ENCODE data around the gene CACNA1C.

DNA sequence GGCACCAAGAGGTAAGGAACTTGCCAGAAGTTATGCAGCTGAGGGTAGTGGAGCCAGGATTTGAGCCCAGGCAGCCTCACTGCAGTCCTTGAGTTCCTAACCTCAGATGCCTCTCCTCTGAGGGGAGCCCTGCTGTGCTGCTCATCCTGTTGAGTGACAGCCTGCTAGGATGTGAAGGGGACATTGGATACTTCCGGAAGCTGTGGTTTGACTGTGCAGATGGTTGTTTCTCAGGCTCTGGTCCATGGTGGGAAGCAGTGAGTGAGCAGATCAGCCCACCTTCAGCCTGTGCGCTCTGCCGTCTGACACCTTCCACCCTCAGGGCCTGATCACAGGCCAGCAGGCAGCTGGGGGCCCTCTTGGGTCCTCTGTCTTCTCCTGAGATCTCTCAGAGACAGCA lies 253.2 kb downstream of the CACNA1C start:
- TF ChIP-seq, protein P1, sequence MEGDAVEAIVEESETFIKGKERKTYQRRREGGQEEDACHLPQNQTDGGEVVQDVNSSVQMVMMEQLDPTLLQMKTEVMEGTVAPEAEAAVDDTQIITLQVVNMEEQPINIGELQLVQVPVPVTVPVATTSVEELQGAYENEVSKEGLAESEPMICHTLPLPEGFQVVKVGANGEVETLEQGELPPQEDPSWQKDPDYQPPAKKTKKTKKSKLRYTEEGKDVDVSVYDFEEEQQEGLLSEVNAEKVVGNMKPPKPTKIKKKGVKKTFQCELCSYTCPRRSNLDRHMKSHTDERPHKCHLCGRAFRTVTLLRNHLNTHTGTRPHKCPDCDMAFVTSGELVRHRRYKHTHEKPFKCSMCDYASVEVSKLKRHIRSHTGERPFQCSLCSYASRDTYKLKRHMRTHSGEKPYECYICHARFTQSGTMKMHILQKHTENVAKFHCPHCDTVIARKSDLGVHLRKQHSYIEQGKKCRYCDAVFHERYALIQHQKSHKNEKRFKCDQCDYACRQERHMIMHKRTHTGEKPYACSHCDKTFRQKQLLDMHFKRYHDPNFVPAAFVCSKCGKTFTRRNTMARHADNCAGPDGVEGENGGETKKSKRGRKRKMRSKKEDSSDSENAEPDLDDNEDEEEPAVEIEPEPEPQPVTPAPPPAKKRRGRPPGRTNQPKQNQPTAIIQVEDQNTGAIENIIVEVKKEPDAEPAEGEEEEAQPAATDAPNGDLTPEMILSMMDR (conservative IDR thresholded peaks at IDR 0.05) = no peak
- TF ChIP-seq ZFX (IDR thresholded peaks at IDR 0.05) = no peak

Measured in C4-2B (cell line).